Thymus (tissue), 11 donors: ENCODE data around the gene TMEM52. TPM values are rescaled to one million over a fixed set of nuclear protein-coding genes. Genes with fewer than 3 reads are reported as not detected.

ENCODE experiments used
- DNase-seq, 9 donors: peaks; one replicate each; pipeline ENCODE4 v3.0.0-alpha.2; 2013; ENCODE audit warnings: low spot score in 9 of 9, low read depth in 6 of 9, missing footprints in 1 of 9
- H3K27ac ChIP-seq, 2 donors: one replicate each; pipeline ENCODE4 v1.5.1; 2013; ENCODE audit warnings: control low read depth in 1 of 2, low read depth in 1 of 2, low read length in 1 of 2, mild to moderate bottlenecking in 1 of 2, moderate library complexity in 1 of 2
- H3K27me3 ChIP-seq, 2 donors: one replicate each; pipeline ENCODE4 v1.5.1; 2013; ENCODE audit warnings: low read length in 1 of 2; ENCODE audit not compliant: control insufficient read depth in 2 of 2, insufficient read depth in 1 of 2
- H3K36me3 ChIP-seq, 2 donors: one replicate each; pipeline ENCODE4 v1.5.1; 2013; ENCODE audit warnings: low read length in 1 of 2, mild to moderate bottlenecking in 1 of 2, moderate library complexity in 1 of 2; ENCODE audit not compliant: control insufficient read depth in 2 of 2, insufficient read depth in 2 of 2
- H3K4me1 ChIP-seq, 2 donors: one replicate each; pipeline ENCODE4 v1.5.1; 2013; ENCODE audit warnings: low read length in 2 of 2; ENCODE audit not compliant: control insufficient read depth in 2 of 2, insufficient read depth in 2 of 2
- H3K4me3 ChIP-seq, 2 donors: one replicate each; pipeline ENCODE4 v1.5.1; 2013; ENCODE audit warnings: low read length in 2 of 2, control low read depth in 1 of 2, mild to moderate bottlenecking in 1 of 2
- H3K9me3 ChIP-seq, 2 donors: one replicate each; pipeline ENCODE4 v1.5.1; 2013; ENCODE audit warnings: low read length in 1 of 2, mild to moderate bottlenecking in 1 of 2; ENCODE audit not compliant: control insufficient read depth in 2 of 2, insufficient read depth in 1 of 2
- WGBS: extraction: QIAGEN DNeasy Blood & Tissue Kit; methylation state at CpG from one replicate; pipeline ENCODE4 v1.1.7; 2013; 5-methylcytosine and 5-hydroxymethylcytosine counted together
- polyA plus RNA-seq: library from polyadenylated mRNA; stranded (reverse); fragments of 200-250 nt; gene quantifications from one replicate; pipeline ENCODE4 v1.2.3, GENCODE V29; 2013
- total RNA-seq: library from RNA; stranded (reverse); fragments of 120-200 nt; gene quantifications from one replicate; pipeline ENCODE4 v1.2.4, GENCODE V29; 2013
- donor health status: healthy.

Gene TMEM52
- total and polyA plus RNA-seq, 2 donors: 0.28 to 0.94 TPM

DNA sequence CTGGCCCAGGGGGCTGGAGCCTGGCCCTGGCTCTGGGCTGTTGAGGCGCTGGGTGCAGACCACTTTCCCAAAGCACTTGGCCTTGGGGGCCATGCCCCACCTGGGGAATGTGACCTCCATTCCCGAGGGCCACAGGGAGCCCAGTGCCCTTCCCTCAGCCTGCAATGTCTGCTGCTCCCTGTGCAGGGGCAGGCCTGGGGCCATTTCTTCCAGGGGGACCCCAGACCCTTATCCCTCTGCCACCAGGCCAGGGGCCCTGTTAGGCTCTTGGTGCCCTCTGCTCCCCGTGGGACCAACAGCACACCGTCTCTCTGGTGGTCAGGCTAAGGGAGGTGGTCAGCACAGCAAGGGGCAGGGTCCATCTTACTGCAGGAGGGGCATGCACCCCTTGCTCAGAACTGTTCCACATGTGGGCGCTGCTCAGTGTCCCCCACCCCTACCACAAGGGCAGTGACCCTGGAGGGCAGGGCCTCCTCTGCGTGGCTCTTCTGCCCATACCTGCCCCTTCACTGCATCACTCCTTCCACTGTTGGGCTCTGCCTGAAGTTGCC lies 1.1 kb upstream of the TMEM52 start:
- Histone ChIP-seq H3K27me3 (peaks cover 3 to 18% of the 10 kb centered on the region in 2 donors), H3K27ac (no peak overlapping the region), H3K4me1 (peaks cover 9 to 11% of the 10 kb centered on the region in 2 donors), H3K36me3 (no peaks in the 10 kb centered on the region), H3K4me3 (no peak overlapping the region), H3K9me3 (peaks cover 0 to 2% of the 10 kb centered on the region in 2 donors)
- no peak for DNase-seq
- 93% methylated on average over 6 of the region's 6 CpGs for WGBS

DNA sequence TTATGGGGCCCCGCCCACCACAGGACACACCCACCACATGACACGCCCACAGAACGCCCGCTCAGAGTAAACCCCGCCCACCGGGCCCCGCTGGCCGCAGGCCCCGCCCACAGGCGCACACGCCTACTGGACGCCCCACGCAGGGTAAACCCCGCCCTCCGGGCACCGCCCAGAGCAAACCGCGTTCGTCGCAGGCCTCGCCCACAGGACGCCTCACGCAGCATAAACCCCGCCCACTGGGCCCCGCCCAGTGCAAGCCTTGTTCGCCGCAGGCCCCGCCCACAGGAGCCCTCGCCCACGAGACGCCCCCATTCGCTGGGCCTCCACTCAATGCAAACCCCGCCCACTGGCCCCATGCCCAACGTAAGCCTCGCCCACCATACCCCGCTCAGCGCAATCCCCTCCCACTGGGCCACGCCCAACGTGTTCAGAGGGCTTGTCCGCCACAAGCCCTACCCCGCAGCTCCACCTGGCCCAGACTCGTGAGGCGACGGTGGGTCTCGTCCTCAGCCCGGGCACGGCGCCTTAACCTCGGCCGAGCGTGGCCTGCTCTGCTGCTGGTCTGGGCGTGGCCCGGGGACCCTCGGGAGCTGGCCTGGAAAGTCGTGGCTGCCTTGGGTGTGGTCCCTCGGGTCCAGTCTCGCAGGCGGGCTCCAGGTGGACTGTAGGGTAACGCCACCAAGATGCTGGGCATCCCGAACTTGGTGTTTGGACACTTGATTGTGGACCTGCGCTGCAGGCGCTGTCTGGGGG lies 401 bp upstream of the TMEM52 start:
- DNase-seq: peak; percentile 93 to 100 (median 99)
- Histone ChIP-seq H3K9me3 (peaks cover 0 to 2% of the 10 kb centered on the region in 2 donors), H3K27ac (peak overlapping the region in 1 of 2 donors; percentile 37), H3K36me3 (no peaks in the 10 kb centered on the region), H3K4me1 (peaks cover 9 to 11% of the 10 kb centered on the region in 2 donors), H3K4me3 (peak overlapping the region; percentile 18 to 58), H3K27me3 (peaks cover 3 to 18% of the 10 kb centered on the region in 2 donors)
- 13% methylated on average over 62 of the region's 62 CpGs for WGBS

DNA sequence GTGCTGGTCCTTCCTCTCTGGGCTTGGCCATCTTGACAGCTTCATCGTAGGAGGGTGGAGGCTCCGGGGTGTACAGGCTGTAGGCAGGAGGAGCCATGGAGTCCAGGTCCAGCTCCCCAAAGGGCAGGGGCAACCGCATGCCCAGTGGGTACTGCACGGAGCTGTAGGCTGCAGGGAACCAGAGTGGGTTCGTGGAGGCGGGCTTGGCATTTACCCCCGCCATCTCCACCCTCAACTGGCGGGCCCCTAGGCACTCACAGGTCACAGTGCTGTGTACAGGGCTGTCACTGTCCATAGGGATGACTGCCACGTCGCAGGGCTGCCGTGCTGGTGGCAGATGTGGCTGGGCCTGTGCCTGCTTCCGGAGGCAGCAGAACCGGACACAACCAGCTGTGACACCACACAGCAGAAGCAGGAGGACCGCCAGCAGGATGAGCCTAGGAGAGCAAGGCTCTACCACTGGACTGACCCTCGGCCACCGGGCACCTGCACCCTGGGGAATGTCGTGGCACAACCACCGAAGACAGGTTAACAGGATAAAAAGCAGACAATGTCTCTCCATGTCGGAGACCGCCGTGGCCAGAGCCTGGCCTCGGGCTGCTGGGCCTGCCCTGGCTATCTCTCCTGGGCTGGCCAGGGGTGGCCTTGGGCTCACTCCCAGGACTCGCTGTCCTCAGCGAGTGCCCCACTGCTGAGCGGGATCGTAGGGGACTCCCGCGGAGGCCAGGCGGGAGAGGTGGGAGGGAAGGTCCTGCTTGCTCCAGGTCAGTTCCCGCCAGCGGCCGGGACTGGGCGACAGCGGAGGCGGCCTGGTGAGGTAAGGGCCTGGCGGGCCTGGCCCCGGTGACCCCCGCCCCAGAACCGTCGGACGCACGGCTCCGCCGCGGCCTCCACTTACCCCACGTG lies 831 bp downstream of the TMEM52 start:
- Histone ChIP-seq H3K27me3 (peaks cover 3 to 20% of the 10 kb centered on the region in 2 donors), H3K36me3 (no peaks in the 10 kb centered on the region), H3K4me3 (peak overlapping the region in 1 of 2 donors; percentile 58), H3K27ac (no peak overlapping the region), H3K9me3 (peaks cover 0 to 2% of the 10 kb centered on the region in 2 donors), H3K4me1 (peaks cover 9 to 11% of the 10 kb centered on the region in 2 donors)
- DNase-seq: no peak
- WGBS: 50% methylated on average over 46 of the region's 46 CpGs

DNA sequence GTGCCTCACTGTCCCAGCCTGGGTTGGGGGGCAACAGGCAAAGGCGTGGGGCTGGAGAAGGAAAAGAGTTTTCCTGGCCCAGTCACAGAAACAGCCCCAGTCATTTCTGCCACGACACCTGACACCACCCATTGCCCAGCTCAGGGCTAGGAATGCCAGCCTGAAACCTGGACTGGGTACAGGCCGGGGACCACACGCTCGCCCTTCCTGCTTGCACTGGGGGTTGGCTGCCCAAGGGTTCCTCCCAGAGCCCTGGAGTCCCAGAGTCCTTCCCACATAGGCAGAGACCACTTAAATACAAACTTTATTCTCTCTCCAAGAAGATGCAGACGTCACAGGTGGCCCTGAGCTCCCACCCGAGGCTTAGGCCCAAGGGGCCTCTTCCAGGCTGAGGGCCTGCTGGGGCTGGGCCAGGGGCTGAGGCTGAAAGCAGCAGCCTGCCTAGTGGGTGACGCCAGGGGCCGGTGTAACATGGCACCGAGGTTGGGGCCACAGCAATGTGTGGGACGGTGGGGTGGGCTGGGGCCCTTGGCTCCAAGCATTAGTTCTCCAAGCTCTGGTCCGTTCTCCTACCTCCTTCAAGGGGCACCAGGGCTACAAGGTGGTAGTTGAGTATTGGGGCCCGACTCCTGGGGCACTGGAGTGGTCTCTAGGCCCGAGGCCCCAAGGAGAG lies 1.6 kb downstream of the TMEM52 start:
- Histone ChIP-seq H3K36me3 (no peaks in the 10 kb centered on the region), H3K9me3 (peaks cover 0 to 2% of the 10 kb centered on the region in 2 donors), H3K4me3 (no peak overlapping the region), H3K27me3 (peaks cover 3 to 20% of the 10 kb centered on the region in 2 donors), H3K27ac (no peak overlapping the region), H3K4me1 (peaks cover 9 to 11% of the 10 kb centered on the region in 2 donors)
- WGBS: 96% methylated on average over 14 of the region's 14 CpGs
- no peak for DNase-seq

DNA sequence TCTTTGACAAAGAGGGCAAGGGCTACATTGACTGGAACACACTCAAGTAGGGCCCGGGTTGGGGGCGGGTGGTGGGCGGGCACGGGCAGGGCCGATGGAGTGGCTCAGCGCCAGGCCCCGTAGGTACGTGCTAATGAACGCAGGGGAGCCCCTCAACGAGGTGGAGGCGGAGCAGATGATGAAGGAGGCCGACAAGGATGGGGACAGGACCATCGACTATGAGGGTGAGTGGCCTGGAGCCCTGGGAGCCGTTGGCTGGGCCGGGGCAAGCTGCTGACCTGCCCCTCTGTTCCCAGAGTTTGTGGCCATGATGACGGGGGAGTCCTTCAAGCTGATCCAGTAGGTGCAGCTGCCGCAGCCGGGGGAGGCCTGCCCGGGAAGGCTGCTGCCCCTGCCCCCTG lies 2.2 kb downstream of the TMEM52 start:
- Histone ChIP-seq H3K27me3 (peaks cover 3 to 20% of the 10 kb centered on the region in 2 donors), H3K4me1 (peaks cover 9 to 11% of the 10 kb centered on the region in 2 donors), H3K9me3 (peaks cover 0 to 2% of the 10 kb centered on the region in 2 donors), H3K27ac (no peak overlapping the region), H3K4me3 (no peak overlapping the region), H3K36me3 (no peaks in the 10 kb centered on the region)
- 95% methylated on average over 19 of the region's 19 CpGs for WGBS
- DNase-seq: no peak

DNA sequence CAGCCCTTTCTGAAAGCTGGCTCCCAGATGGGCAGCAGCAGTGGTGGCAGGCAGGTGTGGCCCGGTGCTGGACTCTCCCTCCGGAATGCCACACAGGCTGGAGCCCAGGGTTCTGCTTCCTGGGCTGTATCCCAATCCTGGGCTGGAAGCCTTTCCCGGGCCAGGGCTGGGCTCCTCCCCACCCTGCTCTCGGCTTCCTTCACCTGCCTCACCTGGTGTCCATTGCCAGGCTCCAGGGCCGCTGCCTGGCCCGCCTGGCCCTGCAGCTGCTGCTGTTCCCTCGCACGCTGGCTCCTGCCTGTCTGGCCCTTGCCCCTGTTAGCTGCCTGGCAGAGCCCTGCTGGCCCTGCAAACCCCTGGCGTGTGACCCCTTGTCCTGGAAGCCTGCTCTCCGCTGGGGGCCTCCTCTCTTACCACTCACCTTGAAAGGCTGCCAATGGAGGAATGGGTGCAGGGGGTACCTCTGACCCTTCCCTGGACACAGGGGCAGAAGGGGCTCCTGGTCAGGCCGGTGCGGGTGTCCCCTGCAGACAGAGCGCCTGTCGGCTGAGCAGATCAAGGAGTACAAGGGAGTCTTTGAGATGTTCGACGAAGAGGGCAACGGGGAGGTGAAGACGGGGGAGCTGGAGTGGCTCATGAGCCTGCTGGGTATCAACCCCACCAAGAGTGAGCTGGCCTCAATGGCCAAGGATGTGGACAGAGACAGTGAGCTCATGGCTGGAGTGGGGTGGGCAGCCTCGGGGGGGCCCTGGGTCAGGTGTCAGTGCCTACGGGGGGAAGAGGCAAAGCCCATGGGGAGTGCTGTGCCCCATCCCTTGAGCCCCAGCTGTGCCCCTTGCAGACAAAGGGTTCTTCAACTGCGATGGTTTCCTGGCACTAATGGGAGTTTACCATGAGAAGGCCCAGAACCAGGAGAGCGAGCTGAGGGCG lies 2.9 kb downstream of the TMEM52 start:
- H3K27ac ChIP-seq: no peak overlapping the region

DNA sequence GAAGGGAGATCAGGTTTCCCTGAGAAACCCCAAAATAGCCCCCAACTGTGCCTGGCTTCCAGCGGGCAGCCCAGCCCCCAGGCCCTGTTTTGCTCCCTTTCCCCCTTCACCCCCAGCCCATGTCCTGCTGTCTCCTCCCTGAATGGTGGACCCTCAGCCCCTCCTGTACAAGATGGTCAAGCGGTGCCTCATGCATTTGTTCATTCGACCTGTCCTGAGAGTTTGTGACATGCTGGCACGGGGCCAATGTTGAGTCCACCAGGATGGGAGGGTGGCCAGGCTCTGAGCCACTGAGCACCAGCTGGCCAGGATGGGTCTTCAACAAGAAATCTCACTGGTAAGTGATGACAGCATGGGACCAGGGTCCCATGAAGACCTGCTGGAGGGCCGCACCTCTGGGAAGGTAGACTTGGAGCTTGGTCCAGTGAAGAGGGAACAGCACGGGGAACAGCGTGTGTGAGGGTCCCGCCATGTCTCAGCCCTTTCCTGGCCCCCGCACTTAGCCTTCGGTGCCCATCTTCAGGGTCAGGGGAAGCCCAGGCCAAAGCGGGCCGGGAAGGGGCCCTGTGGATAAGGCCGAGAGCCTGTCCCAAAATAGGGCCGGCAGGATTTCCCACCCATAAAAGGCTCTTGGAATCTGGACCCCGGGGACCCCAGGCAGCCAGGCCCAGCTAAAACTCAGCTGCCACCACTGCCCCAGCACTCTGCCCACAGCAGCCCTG lies 3.9 kb downstream of the TMEM52 start, which contains the start of gene CALML6:
CALML6 (plus strand) TSS at position 290 of the 722 bp plus-strand sequence; CDS start at position 311, 21 bp downstream.
- no peak for DNase-seq
- Histone ChIP-seq H3K9me3 (peaks cover 0 to 2% of the 10 kb centered on the region in 2 donors), H3K27me3 (peaks cover 3 to 20% of the 10 kb centered on the region in 2 donors), H3K36me3 (no peaks in the 10 kb centered on the region), H3K27ac (no peak within 1 kb of the TSS), H3K4me3 (no peak within 1 kb of the TSS), H3K4me1 (peaks cover 10 to 11% of the 10 kb centered on the region in 2 donors)
- 96% methylated on average over 15 of the region's 15 CpGs for WGBS

More for the DNA sequence above, 2.9 kb downstream of the TMEM52 start:
- Histone ChIP-seq H3K4me1 (peaks cover 9 to 11% of the 10 kb centered on the region in 2 donors), H3K4me3 (no peak overlapping the region), H3K27me3 (peaks cover 3 to 20% of the 10 kb centered on the region in 2 donors), H3K36me3 (no peaks in the 10 kb centered on the region), H3K9me3 (peaks cover 0 to 2% of the 10 kb centered on the region in 2 donors)
- no peak for DNase-seq
- 95% methylated on average over 23 of the region's 23 CpGs for WGBS
